Psoas muscle (tissue), 8 donors: Measurements from ENCODE around the gene ZNF81. TPM values are rescaled to one million over a fixed set of nuclear protein-coding genes. Genes with fewer than 3 reads are reported as not detected.
A peak's percentile ranks its signal among the peaks of the same experiment; 100 is the strongest.

Source experiments
- ATAC-seq, 4 donors: fragments of 200-7000 bp; cut with Tn5 transposase; one replicate each; pipeline ENCODE4 v1.9.1; 2020; ENCODE audit warnings: moderate library complexity in 3 of 4, mild to moderate bottlenecking in 2 of 4
- DNase-seq, 2 donors: peaks; one replicate each; pipeline ENCODE4 v3.0.0-alpha.2; 2020
- H3K27ac ChIP-seq: fragments of 200-600 bp; one replicate; pipeline ENCODE4 v1.8.0; 2022
- H3K27me3 ChIP-seq, 3 donors: fragments of 200-600 bp in 1 of 3; one replicate each; pipeline versions ENCODE4 v1.6.1 to v1.8.0; 2013 to 2022; ENCODE audit warnings: low read length in 2 of 3, mild to moderate bottlenecking in 2 of 3, moderate library complexity in 1 of 3; ENCODE audit not compliant: insufficient read depth in 3 of 3
- H3K36me3 ChIP-seq, 2 donors: fragments of 200-600 bp in 1 of 2; one replicate each; pipeline versions ENCODE4 v1.6.1 to v1.8.0; 2013 to 2022; ENCODE audit warnings: low read depth in 1 of 2, mild to moderate bottlenecking in 1 of 2, moderate library complexity in 1 of 2; ENCODE audit not compliant: insufficient read depth in 1 of 2
- H3K4me1 ChIP-seq: fragments of 200-600 bp; one replicate; pipeline ENCODE4 v1.8.0; 2022
- H3K4me3 ChIP-seq: fragments of 200-600 bp; one replicate; pipeline ENCODE4 v1.8.0; 2022; ENCODE audit warnings: mild to moderate bottlenecking
- H3K9me3 ChIP-seq: fragments of 200-600 bp; one replicate; pipeline ENCODE4 v1.8.0; 2022
- WGBS, 3 donors: extraction: QIAGEN DNeasy Blood & Tissue Kit; methylation state at CpG; one replicate each; pipeline versions ENCODE4 v1.1.6 to v1.1.7; 2013; 5-methylcytosine and 5-hydroxymethylcytosine counted together
- intact Hi-C, 2 donors: fragments of 100-400 bp; cut with DNase I; formaldehyde crosslinking; loops; one replicate each; pipeline versions ENCODE4 v1.11.0 to v1.14.2; 2022
- polyA plus RNA-seq, 3 donors: library from polyadenylated mRNA; stranded (reverse); fragments of 200-250 nt; gene quantifications; one replicate each; pipeline ENCODE4 v1.2.3, GENCODE V29; 2013
- total RNA-seq, 4 donors: library from RNA; stranded (reverse); fragmentation: NEBNext Ultra II Directional in 2 of 4; extraction: Animal tissue kit (Norgen Biotek cat#: 25700) in 2 of 4; gene quantifications; one replicate each; pipeline versions ENCODE4 v1.2.1 to v1.2.4, GENCODE V29; 2021 to 2023
- TF ChIP-seq, protein P1 (sequence below): fragments of 200-600 bp; IDR thresholded peaks from one replicate; pipeline ENCODE4 v1.8.0; 2022; ENCODE audit warnings: antibody characterized with exemption
- donor health status: healthy with polysubstance abuse.
- donor health status: DM: no; HTN: no; CAD: no; lungs with moderate emphysema.
- donor health status: Bipolar disorder and iron deficiency.
- donor health status: healthy.
- donor health status: DM: yes; HTN: yes; CAD: no.
- donor health status: DM: no; HTN: no; CAD: no.
- donor health status: DM: no; HTN: no; CAD: no.
- donor health status: DM: yes; HTN: yes; CAD: no.

Gene ZNF81
- total and polyA plus RNA-seq, 7 donors, result 1.6 to 5.5 (median 3.3) TPM

DNA sequence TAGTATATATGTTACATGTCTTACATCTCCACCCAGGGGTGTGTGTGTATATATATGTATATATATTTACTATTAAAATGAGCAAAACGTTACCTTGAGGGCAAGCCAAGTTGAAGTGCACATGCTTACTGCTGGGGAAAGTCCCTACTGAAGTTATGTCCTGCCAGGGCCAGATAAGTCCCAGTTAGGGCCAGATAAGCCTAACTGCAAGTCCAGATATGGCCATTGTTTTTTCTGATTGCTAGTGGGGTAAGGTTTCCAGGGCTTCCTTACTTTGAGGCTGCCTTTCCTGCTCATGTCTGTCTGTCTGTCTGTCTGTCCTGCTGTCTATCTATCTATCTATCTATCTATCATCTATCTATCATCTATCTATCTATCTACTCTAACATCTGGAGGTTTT lies 19.3 kb upstream of the ZNF81 start:
- no peak for DNase-seq
- peaks cover 0 to 3% (median 0%) of the 10 kb centered on the region in 3 donors for H3K27me3 ChIP-seq
- intact Hi-C loops, result no loop called here
- WGBS, 3 donors, result 0 to 5% (median 3%) methylated on average over 1 of the region's 1 CpG
- TF ChIP-seq, protein P1, sequence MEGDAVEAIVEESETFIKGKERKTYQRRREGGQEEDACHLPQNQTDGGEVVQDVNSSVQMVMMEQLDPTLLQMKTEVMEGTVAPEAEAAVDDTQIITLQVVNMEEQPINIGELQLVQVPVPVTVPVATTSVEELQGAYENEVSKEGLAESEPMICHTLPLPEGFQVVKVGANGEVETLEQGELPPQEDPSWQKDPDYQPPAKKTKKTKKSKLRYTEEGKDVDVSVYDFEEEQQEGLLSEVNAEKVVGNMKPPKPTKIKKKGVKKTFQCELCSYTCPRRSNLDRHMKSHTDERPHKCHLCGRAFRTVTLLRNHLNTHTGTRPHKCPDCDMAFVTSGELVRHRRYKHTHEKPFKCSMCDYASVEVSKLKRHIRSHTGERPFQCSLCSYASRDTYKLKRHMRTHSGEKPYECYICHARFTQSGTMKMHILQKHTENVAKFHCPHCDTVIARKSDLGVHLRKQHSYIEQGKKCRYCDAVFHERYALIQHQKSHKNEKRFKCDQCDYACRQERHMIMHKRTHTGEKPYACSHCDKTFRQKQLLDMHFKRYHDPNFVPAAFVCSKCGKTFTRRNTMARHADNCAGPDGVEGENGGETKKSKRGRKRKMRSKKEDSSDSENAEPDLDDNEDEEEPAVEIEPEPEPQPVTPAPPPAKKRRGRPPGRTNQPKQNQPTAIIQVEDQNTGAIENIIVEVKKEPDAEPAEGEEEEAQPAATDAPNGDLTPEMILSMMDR, result no peak
- no peaks in the 10 kb centered on the region for H3K36me3 ChIP-seq
- no peaks in the 10 kb centered on the region for H3K9me3 ChIP-seq
- H3K27ac ChIP-seq, result no peak overlapping the region
- no peak overlapping the region for H3K4me3 ChIP-seq
- no peaks in the 10 kb centered on the region for H3K4me1 ChIP-seq
- ATAC-seq, result no peak

DNA sequence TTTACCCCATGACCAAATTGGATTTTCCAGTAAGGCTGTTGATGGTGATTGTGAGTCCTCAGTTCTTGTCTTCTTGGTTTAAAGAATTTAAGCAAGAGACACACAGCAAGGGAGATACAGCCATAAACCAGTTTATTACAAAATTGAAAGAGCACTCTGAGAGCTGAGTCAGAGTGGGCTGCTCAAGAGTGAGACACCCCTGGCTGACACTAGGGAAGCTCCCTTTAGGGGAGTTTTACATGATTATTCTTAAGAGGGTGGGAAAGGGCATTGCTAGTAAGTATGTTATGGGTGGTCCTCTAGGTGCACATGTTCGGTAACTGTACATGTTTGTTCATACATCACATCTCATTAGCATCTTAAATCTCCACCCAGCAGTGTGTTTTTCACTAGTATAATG lies 18.8 kb upstream of the ZNF81 start:
- WGBS, 3 donors, result 64 to 86% methylated on average over 1 of the region's 1 CpG; no CpG with 5 or more reads in 1 of the 3 donors
- ATAC-seq, result no peak
- no peak for DNase-seq
- Histone ChIP-seq H3K4me1 (no peaks in the 10 kb centered on the region), H3K9me3 (no peaks in the 10 kb centered on the region), H3K27ac (no peak overlapping the region), H3K36me3 (no peaks in the 10 kb centered on the region), H3K27me3 (peaks cover 0 to 3% (median 0%) of the 10 kb centered on the region in 3 donors), H3K4me3 (no peak overlapping the region)
- intact Hi-C loops, result no loop called here
- TF ChIP-seq, protein P1, result no peak

DNA sequence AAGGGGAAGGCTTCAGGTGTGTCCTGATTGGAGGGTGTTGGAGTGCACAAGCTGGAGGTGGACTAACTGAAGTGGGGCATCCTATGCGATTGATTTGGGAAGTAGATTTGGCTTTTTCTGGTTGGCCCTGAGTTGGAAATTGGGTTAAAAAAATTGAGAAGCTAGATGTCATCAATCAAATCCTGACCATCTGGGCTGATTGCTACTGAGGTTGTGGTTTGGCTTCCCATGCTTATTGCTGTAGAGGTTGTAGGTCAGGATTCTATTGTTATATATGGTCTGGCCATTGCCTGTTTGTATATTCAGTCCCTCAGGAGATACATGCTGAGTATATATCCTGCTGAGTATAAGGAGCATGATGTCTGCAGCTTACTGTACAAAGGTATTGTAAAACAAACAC lies 7.7 kb upstream of the ZNF81 start:
- 82 to 100% (median 94%) methylated on average over 1 of the region's 1 CpG for WGBS, 3 donors
- intact Hi-C loops, result no loop called here
- ATAC-seq (no peak), DNase-seq (no peak)
- TF ChIP-seq, protein P1, result no peak
- no peak overlapping the region for H3K4me3 ChIP-seq
- no peaks in the 10 kb centered on the region for H3K9me3 ChIP-seq
- H3K4me1 ChIP-seq, result no peaks in the 10 kb centered on the region
- no peaks in the 10 kb centered on the region for H3K36me3 ChIP-seq
- H3K27me3 ChIP-seq, result peaks cover 0 to 4% (median 0%) of the 10 kb centered on the region in 3 donors
- H3K27ac ChIP-seq, result no peak overlapping the region

GRCh38 chrX:47831788-47832187 lies 4.9 kb upstream of the ZNF81 start:
- Histone ChIP-seq H3K9me3 (no peaks in the 10 kb centered on the region), H3K27me3 (no peaks in the 10 kb centered on the region), H3K4me3 (no peak overlapping the region), H3K36me3 (no peaks in the 10 kb centered on the region), H3K4me1 (no peaks in the 10 kb centered on the region), H3K27ac (no peak overlapping the region)
- DNase-seq (peak; percentile 43 to 56), ATAC-seq (no peak)
- 45 to 46% (median 45%) methylated on average over 2 of the region's 2 CpGs for WGBS, 3 donors
- intact Hi-C loops, result loop anchor here in 1 of 2 donors (10.0 kb wide), 1 partner anchor 193 kb away; no protein-coding TSS in a partner anchor
- TF ChIP-seq, protein P1, result peak; percentile 44

- no peak for ATAC-seq
- TF ChIP-seq, protein P1, result no peak
- intact Hi-C loops, result loop anchor here (5.0 to 10.0 kb wide), 2 partner anchors 186 to 189 kb away; no protein-coding TSS in a partner anchor
- Histone ChIP-seq H3K9me3 (peaks cover 3% of the 10 kb centered on the region), H3K36me3 (peaks cover 0 to 6% of the 10 kb centered on the region in 2 donors), H3K4me1 (no peaks in the 10 kb centered on the region), H3K4me3 (no peak overlapping the region), H3K27ac (no peak overlapping the region), H3K27me3 (no peaks in the 10 kb centered on the region)
- 56 to 79% (median 71%) methylated on average over 1 of the region's 1 CpG for WGBS, 3 donors
- DNase-seq, result no peak
Measured at GRCh38 chrX:47838361-47838760, 1.7 kb downstream of the ZNF81 start.
